Fibroblast of skin of left quadriceps (primary cell): ENCODE measurements around the gene TSC2.
"Not testable (repeated sequence)": the region's sequence is repeated elsewhere in the genome, so short reads cannot be mapped to it uniquely, and the experiment has no call there.

Experiments
- DNase-seq, 2 experiments: peaks; one replicate each; pipeline ENCODE4 v3.0.0-alpha.2; 2013; ENCODE audit warnings: low read depth in 2 of 2

The TSC2 gene

DNA sequence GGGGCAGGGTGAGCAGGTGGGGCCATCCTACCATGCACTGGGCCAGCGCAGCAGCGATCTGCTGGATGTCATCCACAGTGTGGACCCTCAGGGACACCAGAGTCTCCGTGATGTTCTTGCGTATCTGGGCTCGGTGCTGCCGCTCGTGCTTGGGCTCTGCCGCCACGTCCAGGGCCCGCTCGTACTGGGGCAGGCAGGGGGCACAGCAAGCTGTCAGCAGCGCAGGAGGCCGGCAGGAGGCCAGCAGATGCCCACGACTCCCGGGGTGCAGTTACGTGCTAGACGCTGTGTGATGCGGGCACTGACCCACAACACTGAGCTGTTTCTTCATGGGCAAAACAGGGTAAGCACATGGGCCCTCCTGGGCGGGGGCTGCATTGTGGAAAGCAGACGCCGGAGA lies 57.5 kb downstream of the TSC2 start:
- not testable (repeated sequence) for DNase-seq

DNA sequence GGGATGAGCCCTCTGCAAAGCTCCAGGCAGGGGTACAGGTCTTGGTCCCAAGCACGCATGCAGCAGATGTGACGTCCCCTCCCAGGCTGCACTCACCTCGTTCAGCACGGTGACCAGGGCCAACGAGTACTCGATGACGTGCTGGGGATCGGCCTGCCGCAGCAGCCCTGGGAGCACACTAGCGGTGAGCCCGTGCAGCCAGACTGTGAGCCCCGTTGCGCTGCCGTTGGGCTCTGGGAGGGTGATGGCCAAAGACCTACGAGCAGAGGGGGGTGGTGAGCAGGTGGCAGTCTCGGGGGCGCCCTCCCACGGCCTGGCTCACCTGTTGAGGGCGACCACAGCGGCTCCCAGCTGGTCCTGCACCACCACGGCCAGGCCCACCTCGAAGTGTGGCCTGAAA lies 58.0 kb downstream of the TSC2 start:
- not testable (repeated sequence) for DNase-seq

DNA sequence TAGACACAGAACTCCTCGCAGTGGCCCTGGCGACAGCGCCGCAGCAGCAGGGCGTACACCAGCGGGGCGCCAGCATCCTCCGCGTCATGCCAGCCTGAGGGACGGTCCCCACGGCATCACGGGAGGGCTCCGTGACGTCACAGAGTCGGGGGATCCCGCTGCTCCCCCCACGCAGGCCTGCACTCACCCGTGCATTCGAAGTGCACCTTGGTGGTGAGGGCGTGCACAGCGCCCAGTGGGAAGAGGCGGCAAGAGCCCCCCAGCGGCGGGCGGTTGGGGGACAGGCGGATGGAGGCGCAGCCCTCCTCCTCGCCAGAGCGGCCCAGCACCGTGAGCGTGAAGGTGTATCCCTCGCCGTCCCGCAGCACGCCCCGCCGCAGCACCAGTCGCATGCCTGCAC lies 58.4 kb downstream of the TSC2 start:
- DNase-seq: not testable (repeated sequence)

DNA sequence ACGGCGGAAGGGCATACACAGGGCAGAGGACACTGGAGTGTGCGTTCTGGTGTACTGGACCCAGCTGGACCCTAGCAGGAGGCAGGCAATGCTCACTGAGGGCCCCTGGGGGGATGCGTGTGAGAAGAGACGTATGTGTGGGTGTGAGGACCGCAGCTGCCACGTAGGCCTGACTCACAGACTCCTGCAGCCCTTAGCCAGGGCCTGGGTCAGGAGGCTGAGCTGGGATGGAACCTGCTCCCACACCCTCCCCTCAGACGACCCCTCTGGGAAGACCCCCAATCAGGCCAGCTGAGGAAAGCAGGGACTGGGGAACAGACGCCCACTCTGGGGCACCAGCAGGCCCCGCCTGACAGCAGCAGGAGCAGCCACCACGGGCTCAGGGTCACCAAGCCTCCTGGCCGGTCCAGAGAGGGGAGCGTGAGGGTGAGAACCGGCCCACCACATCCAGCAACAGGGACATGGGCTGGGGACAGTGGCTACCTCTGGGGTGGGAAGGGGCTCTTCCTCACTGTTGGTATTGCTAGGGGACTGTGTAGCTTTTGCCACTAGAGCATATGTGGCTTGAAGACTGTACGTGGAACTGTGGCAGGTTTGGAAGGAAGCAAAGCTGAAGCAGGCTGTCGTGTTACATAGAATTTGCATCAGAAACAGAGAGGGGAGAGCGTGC lies 59.5 kb downstream of the TSC2 start:
- not testable (repeated sequence) for DNase-seq

DNA sequence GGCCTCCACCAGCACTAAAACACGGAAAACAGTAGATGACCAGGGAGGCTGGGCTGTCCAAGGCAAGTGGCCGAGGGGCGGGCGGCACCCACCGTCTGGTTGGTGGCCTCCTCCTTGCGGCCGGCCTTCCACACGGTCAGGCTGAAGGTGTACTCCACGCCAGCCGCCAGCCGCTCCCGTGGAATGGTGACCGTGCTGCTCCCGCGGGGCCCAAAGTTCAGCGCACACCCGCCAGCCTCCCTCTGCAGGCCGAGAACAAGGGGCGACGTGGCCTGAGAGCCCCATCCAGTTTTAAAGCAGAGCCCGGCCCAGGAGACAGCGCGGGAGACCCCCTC lies 60.0 kb downstream of the TSC2 start:
- DNase-seq: not testable (repeated sequence)

DNA sequence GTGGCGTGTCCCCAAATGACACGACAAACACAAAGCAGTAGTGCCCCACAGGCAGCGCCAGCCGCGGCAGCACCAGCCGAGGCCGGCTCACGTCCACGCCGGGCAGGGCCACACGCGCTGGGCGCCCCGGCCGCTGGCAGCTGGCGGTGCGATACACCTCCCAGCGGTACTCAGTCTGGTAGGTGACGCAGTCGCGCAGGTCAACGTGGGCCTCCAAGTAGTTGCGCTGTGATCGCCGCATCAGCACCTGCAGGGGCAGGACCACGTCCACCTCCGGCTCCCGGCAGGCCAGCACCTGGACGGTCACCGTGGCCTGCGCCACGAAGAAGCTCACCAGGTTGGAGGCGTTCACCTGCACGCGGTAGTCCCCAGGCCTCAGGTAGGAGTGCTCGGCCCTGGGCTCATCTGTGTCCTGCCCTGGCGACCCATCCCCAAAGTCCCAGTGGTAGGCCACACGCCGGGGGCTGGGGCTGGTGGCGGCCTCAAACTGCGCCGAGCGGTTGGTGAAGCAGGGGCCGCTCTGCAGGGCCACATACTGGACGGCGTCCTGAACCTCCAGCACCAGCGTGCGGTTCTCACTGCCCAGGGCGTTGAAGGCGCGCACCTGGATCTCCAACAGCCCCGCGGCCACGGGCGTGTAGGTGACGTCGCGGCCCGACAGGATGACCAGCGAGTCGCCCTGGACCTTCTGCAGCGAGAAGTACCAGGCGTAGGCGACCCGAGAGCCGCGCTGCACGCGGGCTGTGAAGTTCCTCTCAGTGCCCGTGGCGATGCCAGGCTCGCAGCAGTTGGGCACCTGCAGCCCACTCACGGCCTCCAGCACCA lies 60.9 kb downstream of the TSC2 start:
- not testable (repeated sequence) for DNase-seq

DNA sequence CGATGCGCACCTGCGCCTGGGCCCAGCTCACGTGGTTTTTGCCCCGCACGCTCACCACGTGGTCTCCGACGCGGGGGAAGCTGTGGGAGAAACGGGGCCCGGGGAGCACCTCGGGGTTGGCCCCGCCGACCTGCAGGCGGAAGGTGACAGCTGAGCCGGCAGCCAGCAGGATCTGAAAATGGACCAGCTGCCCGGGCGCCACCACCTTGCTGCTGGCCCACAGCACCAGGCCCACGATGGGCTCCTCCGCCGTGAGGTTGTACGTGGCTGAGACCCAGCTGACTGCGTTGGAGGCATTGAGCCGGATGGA lies 61.4 kb downstream of the TSC2 start:
- not testable (repeated sequence) for DNase-seq

DNA sequence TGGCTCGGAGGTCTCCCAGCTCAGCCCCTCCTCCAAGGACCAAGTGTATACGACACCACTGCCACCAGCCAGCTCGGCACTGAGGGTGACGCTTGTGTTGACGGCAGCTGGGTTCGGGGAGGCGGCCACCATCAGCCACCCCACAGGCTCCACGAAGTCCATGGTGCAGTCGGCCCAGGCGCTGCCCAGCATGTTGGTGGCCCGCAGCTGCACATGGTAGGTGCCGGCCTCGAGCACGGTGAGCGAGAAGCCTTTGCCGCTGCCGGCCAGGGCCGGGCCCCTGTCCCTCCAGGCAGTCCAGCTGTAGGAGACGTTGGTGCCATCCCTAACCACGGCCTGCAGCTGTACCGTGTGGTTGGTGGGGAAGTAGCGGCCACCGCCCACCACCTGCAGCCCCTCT lies 62.1 kb downstream of the TSC2 start:
- not testable (repeated sequence) for DNase-seq

DNA sequence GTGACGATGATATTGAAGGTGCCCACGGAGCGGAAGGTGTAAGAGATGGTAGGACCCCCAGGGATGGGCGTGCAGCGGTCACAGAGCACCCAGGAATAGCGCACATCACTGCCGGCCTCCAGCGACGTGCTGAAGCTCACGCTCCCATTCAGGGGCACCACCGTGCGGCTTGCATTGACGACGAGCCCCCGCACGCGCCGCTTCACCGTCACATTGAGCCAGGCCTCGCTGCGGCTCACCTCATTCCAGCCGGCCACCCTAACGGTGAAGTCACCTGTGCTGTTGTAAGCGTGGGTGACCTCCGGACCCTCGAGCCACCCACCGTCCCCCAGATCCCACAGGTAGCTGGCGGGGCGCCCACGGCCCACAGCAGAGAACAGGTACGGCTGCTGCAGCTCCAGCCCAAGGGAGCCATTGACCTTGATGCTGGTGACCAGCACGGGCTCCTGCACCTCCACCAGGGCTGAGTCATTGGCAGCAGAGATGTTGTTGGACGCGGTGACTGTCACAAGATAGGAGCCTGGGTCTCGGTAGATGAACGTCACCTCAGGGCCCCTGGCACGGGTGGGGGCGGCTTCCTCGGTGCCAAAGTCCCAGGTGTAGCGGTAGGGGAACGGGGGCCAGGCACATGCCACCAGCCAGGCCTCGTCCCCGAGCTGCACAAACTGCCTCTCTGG lies 62.7 kb downstream of the TSC2 start:
- DNase-seq: not testable (repeated sequence)

DNA sequence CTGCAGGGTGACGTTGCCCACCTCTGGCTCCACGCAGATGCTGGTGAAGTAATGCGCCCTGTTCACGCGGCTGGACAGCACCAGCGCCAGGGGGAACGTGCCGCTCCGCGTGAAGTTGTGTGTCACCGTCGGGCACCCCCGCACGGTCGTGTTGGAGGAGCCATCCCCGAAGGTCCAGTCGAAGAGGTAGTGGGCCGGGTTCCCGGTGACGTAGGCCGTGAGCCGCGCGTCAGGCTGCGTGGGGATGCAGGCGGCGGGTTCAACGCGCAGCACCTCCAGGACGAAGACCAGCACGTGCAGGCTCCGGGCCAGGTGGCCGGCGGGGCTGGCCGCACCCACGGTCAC lies 63.2 kb downstream of the TSC2 start:
- not testable (repeated sequence) for DNase-seq

DNA sequence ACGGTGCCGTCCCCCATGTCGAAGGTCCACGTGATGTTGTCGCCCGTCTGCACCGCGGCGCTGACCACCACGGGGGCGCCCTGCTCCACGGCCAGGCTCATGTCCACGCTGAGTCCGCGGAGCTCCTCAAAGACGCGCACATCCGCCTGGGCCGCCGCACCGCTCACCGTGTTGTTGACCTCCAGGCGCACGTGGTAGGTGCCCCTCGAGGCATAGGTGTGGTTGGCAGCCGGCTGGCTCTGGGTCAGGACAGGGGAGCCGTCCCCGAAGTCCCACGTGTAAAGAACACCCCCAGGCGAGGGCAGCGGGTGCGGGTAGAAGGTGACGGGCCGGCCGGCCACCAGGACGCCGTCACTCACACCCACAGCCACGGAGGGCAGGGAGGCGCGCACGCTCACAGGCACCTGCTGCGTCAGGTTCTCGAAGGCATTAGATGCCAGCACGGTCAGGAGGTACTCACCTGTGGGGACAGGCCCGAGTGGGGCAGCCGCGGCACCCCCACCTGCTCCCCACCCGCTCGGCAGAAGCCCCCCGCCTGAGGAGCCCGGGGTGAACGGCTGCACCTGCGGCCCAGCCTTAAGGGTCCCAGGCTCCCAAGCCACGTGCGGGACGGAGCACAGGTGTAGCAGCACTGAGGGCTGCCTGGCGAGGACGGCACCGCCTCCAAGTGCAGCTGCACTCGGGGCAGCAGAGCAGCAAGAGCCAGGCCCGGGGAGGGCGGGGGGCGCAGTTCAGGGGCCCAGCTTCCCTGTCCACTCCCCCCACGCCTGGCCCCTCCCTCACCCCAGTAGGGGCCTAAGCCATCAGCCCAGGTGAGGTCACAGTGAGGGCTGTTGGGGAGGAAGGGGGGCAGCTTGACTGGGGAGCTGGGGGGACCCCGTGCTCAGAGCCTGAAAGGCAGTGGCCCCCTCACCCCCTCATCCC lies 63.9 kb downstream of the TSC2 start:
- not testable (repeated sequence) for DNase-seq

DNA sequence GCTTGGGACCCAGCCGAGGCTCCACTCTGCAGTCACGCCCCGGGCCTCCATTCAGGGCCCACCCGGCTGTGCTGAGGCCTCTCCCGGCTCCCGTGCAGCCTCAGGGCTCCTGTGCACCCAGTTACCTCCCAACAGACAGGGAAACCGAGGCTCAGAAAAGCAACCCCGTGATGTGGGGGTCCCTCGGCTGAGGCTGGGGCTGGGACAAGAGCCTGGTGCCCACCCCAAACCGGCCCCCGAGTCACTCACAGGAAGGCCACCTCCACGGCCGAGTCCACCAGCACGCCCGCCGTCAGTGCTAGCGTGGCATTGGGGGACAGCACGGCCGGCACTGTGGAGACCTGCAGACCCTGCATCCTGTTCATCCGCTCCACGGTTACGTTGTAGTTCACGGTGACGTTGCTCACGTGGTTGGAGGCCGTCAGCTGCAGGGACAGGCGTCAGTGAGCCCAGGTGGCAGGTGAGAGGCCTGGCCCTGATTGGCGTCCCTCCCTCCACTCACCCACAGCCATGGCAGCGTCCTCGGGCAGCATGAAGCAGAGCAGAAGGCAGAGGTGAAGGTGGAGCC lies 64.8 kb downstream of the TSC2 start:
- DNase-seq: not testable (repeated sequence)

DNA sequence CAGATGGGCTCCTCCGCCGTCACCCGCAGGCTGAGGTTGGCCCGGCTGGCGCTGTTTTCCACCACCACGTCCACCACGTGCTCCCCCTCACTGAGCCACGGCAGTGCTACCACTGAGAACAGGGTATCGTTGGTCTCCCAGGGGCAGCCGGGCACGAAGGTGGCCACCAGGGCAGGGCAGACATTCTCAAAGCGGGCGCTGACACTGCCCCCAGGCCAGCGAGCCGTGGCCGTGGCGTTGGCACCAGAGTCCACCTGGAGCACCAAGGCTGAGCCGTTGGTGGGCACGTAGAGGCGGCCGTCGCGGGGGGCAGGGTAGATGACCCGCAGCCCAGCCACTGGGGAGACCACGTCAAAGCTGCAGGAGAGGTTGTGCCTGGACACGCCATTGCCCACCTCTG lies 66.4 kb downstream of the TSC2 start:
- not testable (repeated sequence) for DNase-seq

DNA sequence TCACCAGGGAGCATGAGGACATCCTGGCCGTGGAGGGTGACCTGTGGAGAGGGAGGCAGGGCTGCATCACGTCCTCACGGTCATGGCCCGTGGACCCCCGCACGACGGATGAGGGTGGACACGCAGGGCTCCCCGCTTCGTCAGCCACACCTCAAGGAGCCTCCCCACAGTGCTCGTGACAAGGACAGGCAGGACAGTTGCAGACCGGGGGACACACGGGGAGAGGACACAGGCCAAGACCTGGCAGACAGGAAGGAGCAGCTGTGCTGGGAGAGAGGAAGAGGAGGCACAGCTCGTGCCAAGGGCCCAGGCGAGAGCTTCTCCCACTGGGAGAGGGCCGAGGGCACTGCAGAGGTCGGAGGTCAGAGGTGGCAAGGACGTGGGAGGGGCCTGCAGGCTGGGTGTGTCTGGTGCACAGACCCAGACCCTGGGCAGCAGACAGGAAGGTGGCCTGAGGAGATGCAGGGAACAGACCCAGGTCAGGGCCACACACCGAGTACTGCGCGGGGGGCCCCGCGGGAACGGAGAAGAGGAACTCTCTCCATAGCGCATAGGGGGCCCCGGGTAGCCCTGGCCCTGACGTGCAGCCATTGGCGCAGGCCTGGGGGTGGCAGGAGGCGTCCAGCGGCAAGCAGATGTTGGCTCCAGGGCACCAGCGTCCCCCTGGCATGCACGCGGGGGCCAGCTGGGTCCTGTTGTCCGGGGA lies 67.3 kb downstream of the TSC2 start:
- DNase-seq: not testable (repeated sequence)

DNA sequence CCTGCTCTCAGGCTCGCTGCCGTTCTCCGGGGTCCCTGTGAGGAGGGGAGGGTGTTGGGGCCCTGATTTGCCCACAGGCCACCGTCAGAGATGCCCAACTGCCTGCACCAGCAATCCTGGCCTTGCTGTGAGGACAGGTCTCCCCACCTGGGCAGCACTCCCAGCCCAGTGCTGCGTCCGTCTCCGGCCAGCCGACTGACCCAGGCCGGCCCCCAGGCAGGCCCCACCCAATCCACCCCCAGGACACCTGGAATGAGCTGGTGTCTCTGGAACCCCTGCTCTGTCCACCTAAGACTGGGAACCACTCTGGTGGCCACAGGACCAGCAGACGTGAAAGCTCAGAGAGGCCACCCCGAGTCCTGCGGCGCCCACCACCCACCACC lies 67.8 kb downstream of the TSC2 start:
- DNase-seq: no peak

DNA sequence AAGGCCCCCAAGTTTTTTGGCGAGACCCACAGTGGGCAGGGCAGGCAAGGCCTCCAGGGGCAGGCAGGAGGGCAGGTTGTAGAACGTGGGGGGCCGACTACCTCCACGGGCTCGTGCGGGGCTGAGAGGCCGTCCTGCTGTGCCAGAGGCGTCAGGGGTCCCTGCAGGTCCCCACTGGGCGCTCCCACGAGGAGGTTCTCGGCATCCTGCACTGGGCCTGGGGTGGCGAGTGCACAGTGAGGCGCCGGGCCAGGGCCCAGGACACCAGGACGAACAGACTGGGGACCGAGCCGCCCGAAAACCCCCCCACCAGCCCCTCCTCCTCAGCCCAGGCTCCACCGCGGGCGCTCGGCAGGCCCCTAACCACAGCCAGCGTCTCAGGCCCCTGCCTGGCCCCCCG lies 68.6 kb downstream of the TSC2 start:
- not testable (repeated sequence) for DNase-seq

DNA sequence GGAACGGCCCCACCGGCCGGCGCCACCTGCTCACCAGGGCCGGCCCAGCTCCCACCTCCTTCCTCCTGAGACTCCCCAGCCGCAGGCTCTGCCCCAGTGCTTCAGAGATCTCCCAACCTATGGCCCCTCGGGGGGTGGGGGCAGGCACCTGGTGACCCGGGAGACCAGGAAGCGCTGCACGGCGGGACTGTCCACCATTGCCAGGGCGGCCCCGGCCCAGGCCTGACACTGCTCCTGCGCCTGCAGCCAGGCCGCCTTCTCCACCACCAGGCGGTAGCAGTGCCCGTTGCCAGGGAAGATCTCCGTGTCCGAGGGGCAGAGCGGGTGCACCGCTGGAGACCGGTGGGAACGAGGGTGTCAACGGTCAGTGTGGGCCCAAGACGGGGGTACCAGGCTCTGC lies 69.6 kb downstream of the TSC2 start:
- not testable (repeated sequence) for DNase-seq

DNA sequence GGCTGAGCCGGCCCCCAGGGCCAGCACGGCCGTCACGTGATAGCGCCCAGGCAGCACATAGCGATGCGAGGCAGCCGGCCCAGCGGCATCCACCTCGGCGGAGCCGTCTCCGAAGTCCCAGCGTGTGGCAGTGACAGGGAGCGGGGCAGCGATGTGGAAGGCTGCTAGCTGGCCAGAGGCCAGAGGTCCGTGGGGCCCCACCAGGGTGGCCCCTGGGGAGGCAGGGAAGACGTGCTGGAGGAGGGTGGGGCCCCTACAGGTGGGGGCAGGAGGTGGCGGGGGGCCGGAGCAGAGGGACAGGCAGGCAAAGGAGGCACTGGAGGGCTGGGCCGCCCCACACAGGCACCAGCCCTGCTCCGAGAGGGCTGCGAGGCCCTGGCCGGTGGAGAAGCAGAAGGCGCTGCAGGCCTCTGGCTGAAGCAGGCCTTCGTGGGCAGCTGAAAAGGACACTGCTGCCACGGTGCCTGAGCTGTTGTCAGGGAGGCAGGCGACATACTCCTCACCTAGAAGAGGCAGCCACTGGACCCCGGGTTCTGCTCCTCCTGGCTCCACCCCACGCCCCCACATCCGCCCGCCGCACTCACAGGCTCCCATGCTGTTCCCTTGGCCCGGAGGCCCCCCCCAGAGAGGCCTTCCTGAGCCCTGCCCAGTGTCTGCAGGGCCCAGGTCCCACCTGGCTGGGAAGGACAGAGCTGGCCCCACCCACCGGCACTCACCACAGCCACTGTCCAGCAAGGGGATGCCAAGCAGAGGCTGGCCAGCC lies 70.4 kb downstream of the TSC2 start:
- DNase-seq: not testable (repeated sequence)

DNA sequence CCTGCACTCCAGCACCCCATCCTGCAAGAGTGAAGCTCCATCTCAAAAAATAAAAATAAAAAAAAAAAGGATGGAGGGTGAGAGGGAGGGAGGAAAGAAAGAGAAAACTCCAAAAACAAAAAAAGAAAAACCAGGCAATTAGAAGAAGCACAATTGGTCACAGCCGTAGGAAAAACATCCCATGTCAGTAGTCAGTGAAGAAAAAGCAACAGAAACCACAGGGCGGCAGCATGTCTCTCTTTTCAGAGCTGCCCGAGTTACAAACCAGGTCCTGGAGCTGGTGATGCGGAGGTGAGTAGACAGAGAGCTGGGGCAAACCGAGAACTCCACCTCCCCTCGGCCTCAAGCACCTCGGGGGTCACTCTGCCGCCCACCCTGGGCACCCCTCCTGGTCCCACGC lies 73.5 kb downstream of the TSC2 start:
- DNase-seq: not testable (repeated sequence)

DNA sequence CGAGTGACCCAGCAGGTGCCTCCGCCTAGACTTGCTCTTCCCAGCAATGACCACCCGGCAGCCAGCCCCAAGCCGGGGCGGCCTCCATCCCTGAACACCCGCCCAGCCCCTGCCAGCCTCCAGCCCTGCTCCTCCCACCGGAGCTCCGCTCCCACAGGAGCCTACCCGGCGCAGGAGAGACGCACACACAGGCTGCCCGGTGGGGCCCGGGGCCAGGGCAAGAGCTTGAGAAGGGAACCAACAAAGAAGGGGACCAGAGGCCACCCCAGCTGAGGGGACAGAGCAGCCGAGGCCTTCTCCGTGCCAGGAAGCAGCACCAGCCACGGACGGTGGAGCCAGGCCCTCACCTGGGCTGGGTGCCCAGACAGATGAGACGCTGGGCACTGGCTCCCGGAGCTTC lies 74.1 kb downstream of the TSC2 start:
- DNase-seq: no peak
